HAP-1 (cell line): ENCODE measurements around the gene RBM14.
"Not testable (repeated sequence)": the region's sequence is repeated elsewhere in the genome, so short reads cannot be mapped to it uniquely, and the experiment has no call there.

Source experiments
- DNase-seq, 2 experiments: peaks; one replicate each; pipeline ENCODE4 v3.0.0-alpha.2; 2016 to 2020; ENCODE audit warnings: low spot score in 2 of 2
- H3K27me3 ChIP-seq: fragments of 250-450 bp; sonication (Bioruptor Pico); 2 replicates; pipeline ENCODE4 v1.5.1; 2020; ENCODE audit warnings: low read depth, mild to moderate bottlenecking, moderate library complexity
- H3K36me3 ChIP-seq: fragments of 250-450 bp; sonication (Bioruptor Pico); replicated peaks from 2 replicates; pipeline ENCODE4 v1.5.1; 2020; ENCODE audit warnings: mild to moderate bottlenecking
- H3K4me1 ChIP-seq: fragments of 250-450 bp; sonication (Bioruptor Pico); 2 replicates; pipeline ENCODE4 v1.5.1; 2020; ENCODE audit warnings: mild to moderate bottlenecking
- H3K4me3 ChIP-seq: fragments of 250-450 bp; sonication (Bioruptor Pico); 2 replicates; pipeline ENCODE4 v1.5.1; 2020; ENCODE audit warnings: mild to moderate bottlenecking, moderate library complexity
- H3K9me3 ChIP-seq: fragments of 250-450 bp; sonication (Bioruptor Pico); 2 replicates; pipeline ENCODE4 v1.5.1; 2020; ENCODE audit warnings: mild to moderate bottlenecking, moderate library complexity
- in situ Hi-C: fragments of 300-500 bp; cut with MboI; formaldehyde crosslinking; loops from 3 replicates; pipeline ENCODE4 v1.14.3; 2020; ENCODE audit warnings: low sequenced_read_pairs, inconsistent platforms, mixed read lengths

RBM14 gene, protein sequence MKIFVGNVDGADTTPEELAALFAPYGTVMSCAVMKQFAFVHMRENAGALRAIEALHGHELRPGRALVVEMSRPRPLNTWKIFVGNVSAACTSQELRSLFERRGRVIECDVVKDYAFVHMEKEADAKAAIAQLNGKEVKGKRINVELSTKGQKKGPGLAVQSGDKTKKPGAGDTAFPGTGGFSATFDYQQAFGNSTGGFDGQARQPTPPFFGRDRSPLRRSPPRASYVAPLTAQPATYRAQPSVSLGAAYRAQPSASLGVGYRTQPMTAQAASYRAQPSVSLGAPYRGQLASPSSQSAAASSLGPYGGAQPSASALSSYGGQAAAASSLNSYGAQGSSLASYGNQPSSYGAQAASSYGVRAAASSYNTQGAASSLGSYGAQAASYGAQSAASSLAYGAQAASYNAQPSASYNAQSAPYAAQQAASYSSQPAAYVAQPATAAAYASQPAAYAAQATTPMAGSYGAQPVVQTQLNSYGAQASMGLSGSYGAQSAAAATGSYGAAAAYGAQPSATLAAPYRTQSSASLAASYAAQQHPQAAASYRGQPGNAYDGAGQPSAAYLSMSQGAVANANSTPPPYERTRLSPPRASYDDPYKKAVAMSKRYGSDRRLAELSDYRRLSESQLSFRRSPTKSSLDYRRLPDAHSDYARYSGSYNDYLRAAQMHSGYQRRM

DNA sequence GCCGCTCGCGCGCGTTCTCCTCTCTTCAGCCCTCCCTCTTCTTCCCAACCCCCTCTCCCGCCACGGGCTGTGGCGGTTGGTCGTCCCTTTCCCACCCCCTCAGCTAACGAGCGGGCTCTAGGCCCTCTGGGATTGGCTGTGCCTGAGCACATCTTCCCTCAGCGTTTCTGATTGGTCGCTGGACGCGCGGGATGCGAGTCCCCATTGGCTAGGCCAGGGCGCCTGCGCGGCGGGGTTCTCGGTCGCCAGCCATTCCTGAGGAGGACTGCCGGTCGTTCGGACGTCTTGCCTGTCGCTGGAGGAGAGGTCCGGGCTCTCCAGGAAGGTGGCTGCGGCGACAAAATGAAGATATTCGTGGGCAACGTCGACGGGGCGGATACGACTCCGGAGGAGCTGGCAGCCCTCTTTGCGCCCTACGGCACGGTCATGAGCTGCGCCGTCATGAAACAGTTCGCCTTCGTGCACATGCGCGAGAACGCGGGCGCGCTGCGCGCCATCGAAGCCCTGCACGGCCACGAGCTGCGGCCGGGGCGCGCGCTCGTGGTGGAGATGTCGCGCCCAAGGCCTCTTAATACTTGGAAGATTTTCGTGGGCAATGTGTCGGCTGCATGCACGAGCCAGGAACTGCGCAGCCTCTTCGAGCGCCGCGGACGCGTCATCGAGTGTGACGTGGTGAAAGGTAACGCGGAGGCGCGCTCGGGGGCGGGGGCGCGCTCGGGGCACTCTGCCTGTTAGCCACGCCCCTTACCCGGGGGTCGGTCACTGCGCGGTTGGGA is at the start of gene RBM14:
Gene RBM14 (plus strand): TSS at position 252 of the 776 bp plus-strand sequence. CDS start 91 bp downstream, at position 343.
- H3K36me3 ChIP-seq, result peaks cover 47% of the 10 kb centered on the region
- H3K4me3 ChIP-seq, result peak within 1 kb of the TSS; percentile 100
- peaks cover 22% of the 10 kb centered on the region for H3K4me1 ChIP-seq
- peak; percentile 98 to 100 for DNase-seq
- H3K9me3 ChIP-seq, result no peaks in the 10 kb centered on the region
- in situ Hi-C loops, result no loop called here
- no peaks in the 10 kb centered on the region for H3K27me3 ChIP-seq

DNA sequence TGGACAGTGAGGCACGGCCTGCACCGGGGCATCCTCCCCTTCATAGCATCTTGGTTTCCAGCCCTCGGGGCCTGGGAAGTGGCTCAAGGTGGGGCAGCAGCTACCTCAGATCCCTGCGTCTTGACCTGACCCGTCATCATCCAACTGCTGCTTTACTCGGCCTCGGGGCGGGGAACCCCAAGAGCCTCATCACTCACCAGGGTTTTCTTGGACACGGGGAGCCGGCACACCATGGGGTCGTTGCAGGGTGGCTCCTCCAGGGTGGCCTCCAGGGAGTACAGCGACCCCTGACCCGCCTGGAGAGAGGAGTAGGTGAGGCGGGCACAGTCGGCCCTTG is 48.7 kb upstream of the RBM14 start:
- Histone ChIP-seq H3K4me1 (peaks cover 38% of the 10 kb centered on the region), H3K36me3 (no peaks in the 10 kb centered on the region; the same call in none of the 2 replicates), H3K9me3 (no peaks in the 10 kb centered on the region), H3K4me3 (peak overlapping the region; percentile 23), H3K27me3 (no peaks in the 10 kb centered on the region)
- no peak for DNase-seq
- in situ Hi-C loops, result no loop called here

DNA sequence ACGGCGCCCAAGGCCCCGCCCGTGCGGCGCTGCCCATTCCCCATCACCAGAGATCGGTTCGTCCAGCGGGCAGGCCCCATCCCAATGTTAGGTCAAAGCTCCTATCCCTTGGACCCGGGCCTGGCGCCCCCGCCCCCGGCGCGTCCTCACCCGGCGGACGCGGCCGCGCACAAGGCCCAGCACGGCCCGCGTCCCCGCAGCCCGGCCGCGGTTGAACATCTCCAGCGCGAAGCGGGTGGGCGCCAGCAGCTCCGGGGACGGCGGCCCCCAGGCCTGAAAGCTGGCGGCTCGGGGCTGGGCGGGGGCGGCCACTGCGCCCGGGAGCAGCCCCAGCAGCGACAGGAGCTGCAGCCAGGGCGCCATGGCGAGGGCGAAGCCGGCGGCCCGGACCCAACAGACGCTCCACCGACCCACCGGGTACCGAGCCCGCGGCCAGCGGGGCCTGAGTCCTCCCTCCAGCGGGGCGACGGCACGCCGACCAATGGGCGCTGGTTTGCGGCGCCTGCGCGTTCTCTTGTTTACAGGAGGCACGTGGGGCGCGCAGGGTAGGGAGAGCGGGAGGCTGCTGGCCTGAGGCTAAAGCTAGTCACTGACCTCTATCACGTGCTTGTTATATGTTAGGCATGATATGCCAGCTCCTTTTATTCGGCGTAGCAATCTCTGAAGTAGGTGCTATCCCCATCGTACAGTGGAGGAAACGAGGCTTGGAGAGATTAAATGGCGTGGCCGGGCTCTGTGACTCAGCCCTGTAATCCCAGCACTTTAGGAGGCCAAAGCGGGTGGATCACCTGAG is 48.1 kb upstream of the RBM14 start, which contains the start of gene CTSF:
Gene CTSF (minus strand): TSS at position 483 of the 793 bp plus-strand sequence. CDS start 120 bp downstream, at position 363.
- Histone ChIP-seq H3K9me3 (no peaks in the 10 kb centered on the region), H3K4me3 (peak within 1 kb of the TSS; percentile 23), H3K27me3 (no peaks in the 10 kb centered on the region), H3K4me1 (peaks cover 43% of the 10 kb centered on the region), H3K36me3 (no peaks in the 10 kb centered on the region; the same call in none of the 2 replicates)
- in situ Hi-C loops, result no loop called here
- DNase-seq, result peak; percentile 75 to 91

DNA sequence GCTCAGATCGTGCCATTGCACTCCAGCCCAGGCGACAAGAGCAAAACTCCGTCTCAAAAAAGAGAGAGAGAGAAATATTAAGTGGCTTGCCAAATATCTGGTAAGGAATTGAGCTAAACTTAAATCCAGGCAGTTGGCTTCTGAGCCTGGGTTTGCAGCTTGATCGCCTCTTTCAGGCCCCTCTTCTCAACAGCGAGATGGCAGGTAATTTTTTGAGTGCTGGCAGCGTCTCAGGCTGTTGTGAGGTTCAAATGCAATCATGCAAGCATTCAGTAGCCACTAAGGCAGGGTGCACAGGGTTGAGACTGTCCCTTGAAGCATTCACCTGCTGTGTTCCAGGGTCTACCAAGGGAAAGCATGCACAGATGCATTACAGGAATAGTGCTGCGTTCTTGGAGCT is 47.4 kb upstream of the RBM14 start:
- H3K4me3 ChIP-seq, result no peak overlapping the region
- DNase-seq, result no peak
- in situ Hi-C loops, result no loop called here
- peaks cover 45% of the 10 kb centered on the region for H3K4me1 ChIP-seq
- H3K9me3 ChIP-seq, result no peaks in the 10 kb centered on the region
- H3K36me3 ChIP-seq, result no peaks in the 10 kb centered on the region; the same call in none of the 2 replicates
- H3K27me3 ChIP-seq, result no peaks in the 10 kb centered on the region

DNA sequence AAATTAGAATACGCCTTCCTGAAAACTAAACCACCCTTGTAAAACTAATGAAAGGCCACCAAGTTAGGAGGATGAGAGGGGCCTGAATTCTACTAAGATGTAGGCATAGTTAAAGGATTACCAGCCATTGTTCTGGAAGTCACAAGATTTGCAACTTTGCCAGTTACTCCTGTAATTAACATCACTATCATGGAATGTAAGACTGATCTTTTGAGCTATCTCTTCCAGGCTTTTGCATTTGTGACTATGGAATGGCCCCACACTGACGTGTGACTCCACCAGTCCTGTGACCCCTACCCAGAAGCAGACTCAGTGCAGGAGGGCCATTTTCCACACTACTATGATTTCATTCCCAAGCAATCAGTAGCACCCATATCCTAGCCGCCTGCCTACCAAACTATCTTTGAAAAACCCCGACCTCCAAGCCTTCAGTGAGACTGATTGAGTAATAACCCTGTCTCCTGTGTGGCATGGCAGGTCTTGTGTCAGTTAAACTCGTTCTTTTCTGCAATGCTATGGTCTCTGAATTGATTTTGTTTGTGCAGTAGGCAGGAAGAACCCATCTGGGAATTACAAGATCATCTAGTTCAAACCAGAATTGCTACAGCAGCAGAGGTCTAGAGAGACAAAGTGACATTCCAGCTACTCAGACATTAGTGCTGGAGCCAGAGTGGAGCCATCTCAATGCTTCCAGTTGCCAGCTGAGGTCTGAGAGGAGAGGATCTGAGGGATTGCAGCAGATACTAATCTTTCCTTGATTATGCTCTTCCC is 46.2 kb upstream of the RBM14 start:
- Histone ChIP-seq H3K4me1 (peaks cover 52% of the 10 kb centered on the region), H3K4me3 (no peak overlapping the region), H3K27me3 (no peaks in the 10 kb centered on the region), H3K9me3 (no peaks in the 10 kb centered on the region), H3K36me3 (no peaks in the 10 kb centered on the region; the same call in 1 of the 2 replicates)
- in situ Hi-C loops, result no loop called here
- peak; percentile 78 to 94 for DNase-seq

DNA sequence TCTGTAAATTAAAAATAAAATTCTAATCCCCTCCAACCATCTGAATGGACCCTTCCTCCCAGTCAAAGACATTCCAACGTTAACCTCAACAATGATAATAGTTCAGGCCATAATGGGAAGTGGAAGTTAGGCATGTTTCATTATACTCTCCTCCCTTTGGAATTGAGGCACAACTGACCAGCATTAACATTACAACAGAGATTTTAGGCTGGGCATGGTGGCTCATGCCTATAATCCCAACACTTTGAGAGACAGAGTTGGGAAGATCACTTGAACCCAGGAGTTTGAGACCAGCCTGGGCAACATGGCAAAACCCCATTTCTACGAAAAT is 45.6 kb upstream of the RBM14 start:
- no peak overlapping the region for H3K4me3 ChIP-seq
- no peaks in the 10 kb centered on the region for H3K36me3 ChIP-seq
- H3K27me3 ChIP-seq, result no peaks in the 10 kb centered on the region
- H3K4me1 ChIP-seq, result peaks cover 52% of the 10 kb centered on the region
- no peaks in the 10 kb centered on the region for H3K9me3 ChIP-seq
- peak; percentile 65 to 99 for DNase-seq
- in situ Hi-C loops, result no loop called here

DNA sequence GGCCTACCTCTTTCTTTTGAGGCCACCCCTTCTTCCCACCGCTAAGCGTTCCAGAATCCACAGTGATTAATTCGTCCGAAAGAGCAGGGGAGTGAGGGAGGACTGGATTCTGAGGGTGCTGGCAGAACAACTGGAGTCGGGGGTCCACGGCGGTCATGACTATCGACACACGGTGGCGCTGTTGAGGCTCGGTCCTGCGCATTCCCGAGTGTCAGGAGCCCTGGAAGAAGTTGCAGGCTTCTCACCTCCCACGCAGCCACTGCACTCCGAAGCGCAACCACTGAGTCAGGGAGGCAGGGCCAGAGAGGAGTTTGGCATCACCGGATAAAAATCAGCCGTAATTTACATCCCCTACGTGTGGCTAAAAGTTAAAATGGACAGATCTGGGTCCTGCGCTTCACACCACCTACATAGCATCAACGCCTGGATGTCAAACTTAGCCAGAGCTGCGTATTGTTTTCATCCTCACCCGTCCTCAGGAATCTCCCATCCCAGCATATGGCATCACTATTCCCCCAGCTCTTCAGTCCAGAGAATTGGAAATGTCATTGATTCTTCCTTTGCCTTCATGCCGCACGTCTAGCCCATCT is 37.3 kb upstream of the RBM14 start:
- no peak overlapping the region for H3K4me3 ChIP-seq
- peak; percentile 51 to 90 for DNase-seq
- H3K36me3 ChIP-seq, result no peaks in the 10 kb centered on the region
- peaks cover 6% of the 10 kb centered on the region; the same call in 1 of the 2 replicates for H3K9me3 ChIP-seq
- H3K27me3 ChIP-seq, result no peaks in the 10 kb centered on the region
- H3K4me1 ChIP-seq, result peaks cover 12% of the 10 kb centered on the region
- in situ Hi-C loops, result no loop called here

DNA sequence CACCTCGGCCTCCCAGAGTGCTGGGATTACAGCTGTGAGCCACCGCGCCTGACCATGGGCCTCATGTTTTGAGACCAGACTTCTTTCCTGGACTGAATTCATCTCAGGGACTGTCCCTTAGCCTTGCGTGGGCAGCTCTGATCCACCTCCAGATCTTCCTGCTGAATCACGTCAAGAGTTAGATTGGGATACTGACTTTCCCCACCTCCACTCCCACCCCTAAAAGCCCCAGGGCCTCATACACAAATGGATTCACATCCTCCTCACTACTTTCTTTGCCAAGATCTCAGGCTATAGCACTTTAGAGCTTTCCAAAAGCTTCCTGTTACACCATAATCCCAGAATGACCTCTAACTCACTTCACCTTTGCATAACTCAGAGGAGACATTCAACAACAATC is 35.6 kb upstream of the RBM14 start:
- in situ Hi-C loops, result no loop called here

DNA sequence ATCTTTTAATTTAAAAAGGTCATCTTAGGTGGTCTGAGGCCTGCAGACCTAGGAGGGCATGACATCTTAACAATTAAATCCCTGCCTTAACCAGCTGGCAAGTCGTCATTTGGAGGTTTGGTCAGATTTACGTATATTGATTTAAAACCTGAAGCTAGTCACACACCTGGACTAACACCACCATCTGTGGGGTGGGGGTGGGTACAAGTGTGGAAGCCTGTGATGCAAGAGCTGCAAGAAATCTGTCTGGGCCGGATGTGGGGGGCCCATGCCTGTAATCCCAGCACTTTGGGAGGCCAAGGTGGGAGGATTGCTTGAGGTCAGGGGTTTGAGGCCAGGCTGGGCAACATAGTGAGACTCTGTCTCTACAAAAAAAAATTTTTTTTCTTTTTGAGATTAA is 35.2 kb upstream of the RBM14 start:
- Histone ChIP-seq H3K4me1 (peaks cover 6% of the 10 kb centered on the region; the same call in 1 of the 2 replicates), H3K4me3 (no peak overlapping the region), H3K9me3 (peaks cover 6% of the 10 kb centered on the region; the same call in 1 of the 2 replicates), H3K27me3 (no peaks in the 10 kb centered on the region), H3K36me3 (no peaks in the 10 kb centered on the region)
- DNase-seq, result no peak
- in situ Hi-C loops, result no loop called here

More for the DNA sequence above, 35.6 kb upstream of the RBM14 start:
- no peak for DNase-seq
- Histone ChIP-seq H3K4me3 (no peak overlapping the region), H3K4me1 (peaks cover 6% of the 10 kb centered on the region; the same call in 1 of the 2 replicates), H3K9me3 (peaks cover 6% of the 10 kb centered on the region; the same call in 1 of the 2 replicates), H3K27me3 (no peaks in the 10 kb centered on the region), H3K36me3 (no peaks in the 10 kb centered on the region)

DNA sequence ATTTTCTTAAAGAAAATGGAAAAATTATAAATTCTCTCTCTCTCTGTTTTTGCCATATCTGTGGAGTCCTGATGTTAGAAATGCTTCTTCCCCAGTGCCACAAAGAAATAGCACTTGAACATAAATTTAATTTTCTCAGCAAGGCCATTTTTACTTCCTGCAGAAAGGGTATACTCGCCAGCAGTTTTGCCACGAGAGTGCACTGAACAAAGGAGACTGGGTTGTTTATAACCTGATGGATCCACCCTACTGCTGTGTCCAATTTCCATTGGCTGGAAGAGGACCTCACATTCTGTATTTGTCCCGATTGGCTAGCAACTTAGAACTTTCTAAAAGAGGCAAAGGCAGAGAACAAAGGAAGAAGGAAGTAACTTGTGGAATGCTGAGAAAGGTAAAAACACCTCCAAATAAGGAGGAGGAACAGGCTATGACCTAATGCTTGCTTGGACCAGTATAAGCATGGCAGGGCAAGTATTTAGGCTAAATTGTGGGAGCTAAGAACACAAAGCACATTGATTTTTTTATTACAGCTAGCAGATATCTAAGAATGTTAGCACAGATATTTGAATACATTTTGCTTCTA is 33.8 kb upstream of the RBM14 start:
- H3K4me3 ChIP-seq, H3K27me3 ChIP-seq, in situ Hi-C loops, H3K4me1 ChIP-seq, H3K36me3 ChIP-seq, DNase-seq, H3K9me3 ChIP-seq: not testable (repeated sequence)

DNA sequence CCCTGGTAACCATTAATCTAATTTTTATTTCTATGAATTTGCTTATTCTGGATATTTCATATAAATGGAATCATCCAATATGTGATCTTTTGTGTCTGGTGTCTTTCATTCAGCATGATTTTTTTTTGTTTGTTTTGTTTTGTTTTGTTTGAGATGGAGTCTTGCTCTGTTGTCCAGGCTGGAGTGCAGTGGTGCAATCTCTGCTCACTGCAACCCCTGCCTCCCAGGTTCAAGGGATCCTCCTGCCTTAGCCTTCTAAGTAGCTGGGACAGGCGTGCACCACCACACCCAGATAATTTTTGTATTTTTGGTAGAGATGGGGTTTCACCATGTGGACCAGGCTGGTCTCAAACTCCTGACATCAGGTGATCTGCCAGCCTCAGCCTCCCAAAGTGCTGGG is 31.0 kb upstream of the RBM14 start:
- H3K4me3 ChIP-seq, in situ Hi-C loops, H3K36me3 ChIP-seq, DNase-seq, H3K27me3 ChIP-seq, H3K4me1 ChIP-seq, H3K9me3 ChIP-seq: not testable (repeated sequence)

DNA sequence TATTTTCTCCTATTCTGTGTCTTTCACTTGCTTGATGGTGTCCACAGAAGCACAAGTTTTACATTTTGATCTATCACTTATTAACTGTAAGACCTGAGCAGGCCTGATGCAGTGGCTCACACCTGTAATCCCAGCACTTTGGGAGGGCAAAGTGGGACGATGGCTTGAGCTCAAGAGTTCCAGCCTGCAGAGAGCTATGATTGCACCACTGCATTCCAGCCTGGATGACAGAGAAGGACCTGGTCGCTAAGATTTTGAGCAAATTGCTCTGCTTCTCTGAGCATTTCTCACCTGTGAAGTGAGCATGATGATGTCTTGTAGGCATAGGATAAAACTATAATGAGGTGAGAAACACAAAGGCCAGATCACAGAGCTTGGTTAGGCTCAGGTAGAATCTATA is 30.3 kb upstream of the RBM14 start:
- H3K4me1 ChIP-seq, result no peaks in the 10 kb centered on the region
- DNase-seq, result no peak
- in situ Hi-C loops, result no loop called here
- peaks cover 6% of the 10 kb centered on the region; the same call in 1 of the 2 replicates for H3K9me3 ChIP-seq
- H3K36me3 ChIP-seq, result no peaks in the 10 kb centered on the region
- no peaks in the 10 kb centered on the region for H3K27me3 ChIP-seq
- H3K4me3 ChIP-seq, result no peak overlapping the region
